Suppressor macrophage (primary cell): ENCODE results near the gene PFDN2.
A peak's percentile ranks its signal among the peaks of the same experiment; 100 is the strongest.

Experiments used
- DNase-seq, 4 experiments: peaks; one replicate each; pipeline ENCODE4 v3.0.0-alpha.2; 2020 to 2022
- total RNA-seq, 17 experiments: gene quantifications; one replicate each; lab custom pipeline; 2026; ENCODE audit warnings: mixed read lengths in 6 of 17, inconsistent platforms in 3 of 17; lab: John Stamatoyannopoulos, UW

Gene PFDN2, protein sequence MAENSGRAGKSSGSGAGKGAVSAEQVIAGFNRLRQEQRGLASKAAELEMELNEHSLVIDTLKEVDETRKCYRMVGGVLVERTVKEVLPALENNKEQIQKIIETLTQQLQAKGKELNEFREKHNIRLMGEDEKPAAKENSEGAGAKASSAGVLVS
- 4.1 to 23.2 (median 11.5) reads per million in 17 experiments for total RNA-seq

DNA sequence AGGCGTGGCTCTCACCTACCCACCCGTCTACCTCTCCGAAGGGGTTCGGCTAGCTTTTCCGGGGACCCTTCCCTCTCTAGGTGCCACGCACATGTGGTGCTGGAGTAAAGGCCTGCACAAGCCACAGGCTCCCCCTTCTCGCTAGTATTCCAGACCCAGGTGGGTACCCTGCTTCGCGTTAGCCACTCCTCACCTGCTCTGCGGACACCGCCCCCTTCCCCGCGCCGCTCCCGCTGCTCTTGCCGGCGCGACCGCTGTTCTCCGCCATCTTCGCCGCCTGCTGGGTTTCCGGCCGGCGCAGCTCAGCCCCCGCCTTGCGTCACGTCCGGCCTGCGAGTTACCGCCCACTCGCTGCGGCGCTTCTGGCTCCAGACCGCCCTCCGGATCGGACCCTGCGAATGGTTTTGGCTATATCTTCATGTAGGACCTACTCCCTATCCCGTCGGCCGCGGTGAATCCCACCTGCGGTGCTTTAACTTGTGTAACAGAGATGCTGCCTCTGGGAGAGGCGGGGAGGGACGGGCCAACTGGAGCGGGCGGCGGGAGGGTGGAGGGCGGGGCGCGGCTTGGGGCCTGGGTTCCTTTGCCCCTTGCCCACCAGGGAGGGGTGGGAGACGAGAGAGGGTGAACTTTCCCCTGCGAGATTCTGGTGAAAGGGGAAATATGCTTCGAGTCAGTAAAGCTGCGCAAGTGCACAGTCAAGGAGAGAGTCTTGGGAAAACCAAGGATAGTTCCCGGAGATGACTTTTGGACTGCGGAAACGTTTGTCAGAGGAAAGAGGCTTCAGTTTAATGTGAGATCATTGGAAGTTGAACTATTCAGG, at the start of gene PFDN2, which contains the start of gene NIT1:
PFDN2 (minus strand) TSS at position 279 of the 823 bp plus-strand sequence; CDS start at position 268, 11 bp downstream.
NIT1 (plus strand) TSS at position 347 of the 823 bp plus-strand sequence; CDS start at position 419, 72 bp downstream.
- DNase-seq = peak; percentile 88 to 96 (median 94)

DNA sequence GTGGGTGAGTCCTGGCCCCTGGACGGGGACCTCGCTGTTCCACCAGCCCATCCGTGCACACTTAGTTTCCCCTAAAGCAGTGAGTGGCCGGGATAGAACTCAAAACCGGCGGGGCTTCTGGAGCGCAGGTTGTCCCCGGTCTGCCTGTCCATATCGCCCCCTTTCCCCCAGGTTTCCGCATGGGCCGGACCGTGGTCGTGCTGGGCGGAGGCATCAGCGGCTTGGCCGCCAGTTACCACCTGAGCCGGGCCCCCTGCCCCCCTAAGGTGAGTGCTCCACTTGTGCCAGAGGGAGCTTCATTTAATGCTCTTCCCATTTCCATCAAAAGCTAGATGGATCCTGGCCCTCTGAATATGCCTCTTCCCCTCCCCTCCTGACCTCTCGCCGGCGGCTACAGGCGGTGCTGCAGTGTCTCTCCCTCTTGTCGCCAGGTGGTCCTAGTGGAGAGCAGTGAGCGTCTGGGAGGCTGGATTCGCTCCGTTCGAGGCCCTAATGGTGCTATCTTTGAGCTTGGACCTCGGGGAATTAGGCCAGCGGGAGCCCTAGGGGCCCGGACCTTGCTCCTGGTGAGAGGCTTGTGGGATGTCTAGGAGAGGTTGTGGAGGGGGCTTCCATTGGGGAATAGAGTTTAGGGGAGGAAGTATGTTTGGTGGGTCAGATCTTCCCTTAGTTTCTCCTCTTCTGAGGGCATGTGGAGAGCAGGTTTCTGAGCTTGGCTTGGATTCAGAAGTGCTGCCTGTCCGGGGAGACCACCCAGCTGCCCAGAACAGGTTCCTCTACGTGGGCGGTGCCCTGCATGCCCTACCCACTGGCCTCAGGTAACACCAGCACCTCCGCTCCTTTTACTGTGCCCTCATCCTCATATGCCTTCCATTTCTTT, 49.1 kb upstream of the PFDN2 start:
- no peak for DNase-seq

DNA sequence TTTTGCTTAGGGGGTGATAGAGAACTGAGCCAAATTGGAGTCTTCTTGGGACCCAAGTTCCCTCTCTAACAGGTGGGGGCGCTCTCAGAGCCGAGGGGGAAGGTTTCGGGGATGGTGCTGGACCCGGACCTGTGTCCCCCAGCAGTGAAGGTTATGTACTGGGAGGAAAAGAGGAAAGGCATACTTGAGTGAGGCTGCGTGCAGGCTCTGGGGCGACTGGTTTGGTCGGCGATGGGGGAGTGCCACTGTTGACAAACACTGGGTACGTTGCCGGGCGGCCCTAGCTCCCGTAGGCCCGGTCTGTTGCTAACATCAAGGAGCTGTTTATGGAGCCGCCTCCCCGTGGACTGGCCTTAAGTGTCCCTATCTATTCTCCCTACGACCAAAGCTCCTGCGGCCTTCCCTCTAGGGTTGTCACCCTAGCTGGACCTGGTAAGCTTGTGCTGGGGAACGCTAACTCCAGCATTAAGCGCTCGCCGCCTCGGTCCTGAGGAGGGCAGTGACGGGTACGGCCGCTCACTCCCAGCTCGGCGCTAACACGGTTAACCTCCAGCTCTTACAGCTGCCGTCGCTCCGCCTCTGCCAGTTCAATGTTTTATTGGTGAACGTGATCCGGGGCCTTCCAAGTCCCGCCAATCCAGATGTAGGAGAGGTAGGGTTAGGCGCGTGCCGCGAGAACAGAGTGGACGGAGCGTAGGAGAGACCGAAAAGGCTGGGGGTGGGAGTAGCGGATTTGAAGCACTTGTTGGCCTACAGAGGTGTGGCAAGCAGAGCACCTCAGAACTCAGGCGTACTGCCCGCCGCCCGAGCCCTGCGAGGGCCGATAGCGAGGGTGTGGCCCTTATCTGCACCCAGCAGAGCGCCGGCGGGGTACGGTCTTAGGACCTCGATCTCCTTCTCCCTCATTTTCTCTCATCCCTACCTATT, 48.2 kb upstream of the PFDN2 start, which contains the start of gene PPOX:
PPOX (plus strand) TSS at position 685 of the 927 bp plus-strand sequence. CDS start 422 bp downstream, outside the sequence.
- DNase-seq = peak; percentile 95 to 98 (median 96)

DNA sequence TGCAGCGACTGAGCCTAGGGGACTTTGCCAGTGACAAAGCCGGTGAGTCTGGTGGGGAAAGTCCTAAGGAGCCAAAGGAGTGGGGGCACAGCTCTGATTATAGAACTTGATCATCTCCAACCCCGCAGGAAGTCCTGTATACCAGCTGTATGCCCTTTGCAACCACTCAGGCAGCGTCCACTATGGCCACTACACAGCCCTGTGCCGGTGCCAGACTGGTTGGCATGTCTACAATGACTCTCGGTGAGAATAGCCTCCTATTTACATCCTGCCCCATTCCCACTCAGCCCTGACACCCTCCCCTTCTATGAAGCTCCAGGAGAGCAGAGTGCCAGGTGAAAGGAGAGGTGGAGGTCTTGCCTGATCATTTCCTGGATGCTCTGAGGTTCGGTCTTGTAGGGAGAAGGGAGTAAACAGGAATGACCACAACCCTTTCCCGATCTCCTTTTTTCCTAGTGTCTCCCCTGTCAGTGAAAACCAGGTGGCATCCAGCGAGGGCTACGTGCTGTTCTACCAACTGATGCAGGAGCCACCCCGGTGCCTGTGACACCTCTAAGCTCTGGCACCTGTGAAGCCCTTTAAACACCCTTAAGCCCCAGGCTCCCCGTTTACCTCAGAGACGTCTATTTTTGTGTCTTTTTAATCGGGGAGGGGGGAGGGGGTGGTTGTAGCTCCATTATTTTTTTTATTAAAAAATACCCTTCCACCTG, 47.2 kb upstream of the PFDN2 start:
- no peak for DNase-seq

DNA sequence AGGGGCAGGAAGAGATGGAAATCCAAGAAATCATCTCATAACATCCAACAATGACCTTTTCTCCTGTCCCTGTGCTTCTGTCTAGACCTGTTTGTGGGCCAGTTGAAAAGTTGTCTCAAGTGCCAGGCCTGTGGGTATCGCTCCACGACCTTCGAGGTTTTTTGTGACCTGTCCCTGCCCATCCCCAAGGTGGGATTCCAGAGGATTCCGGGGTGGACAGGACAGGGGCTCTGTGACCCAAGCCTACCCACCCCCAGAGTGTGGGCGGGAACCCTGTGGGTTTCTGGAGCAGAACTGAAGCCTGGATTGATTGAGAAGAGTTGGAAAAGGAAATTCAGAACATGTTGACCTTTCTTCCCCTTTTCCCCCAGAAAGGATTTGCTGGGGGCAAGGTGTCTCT, 46.0 kb upstream of the PFDN2 start:
- DNase-seq = no peak

DNA sequence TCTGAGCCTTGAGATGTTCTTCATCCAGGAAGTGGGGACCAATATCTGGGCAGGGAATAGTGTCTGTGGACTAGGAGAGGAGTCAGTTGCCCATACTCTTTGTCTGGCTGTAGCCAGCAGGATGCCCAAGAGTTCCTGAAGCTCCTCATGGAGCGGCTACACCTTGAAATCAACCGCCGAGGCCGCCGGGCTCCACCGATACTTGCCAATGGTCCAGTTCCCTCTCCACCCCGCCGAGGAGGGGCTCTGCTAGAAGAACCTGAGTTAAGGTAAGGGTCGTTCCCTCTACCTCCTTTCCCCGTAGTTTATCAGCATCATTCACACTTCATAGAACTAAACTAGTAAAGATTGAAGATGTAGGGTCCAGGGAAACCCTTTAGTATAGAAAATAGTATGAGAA, 45.0 kb upstream of the PFDN2 start:
- no peak for DNase-seq

DNA sequence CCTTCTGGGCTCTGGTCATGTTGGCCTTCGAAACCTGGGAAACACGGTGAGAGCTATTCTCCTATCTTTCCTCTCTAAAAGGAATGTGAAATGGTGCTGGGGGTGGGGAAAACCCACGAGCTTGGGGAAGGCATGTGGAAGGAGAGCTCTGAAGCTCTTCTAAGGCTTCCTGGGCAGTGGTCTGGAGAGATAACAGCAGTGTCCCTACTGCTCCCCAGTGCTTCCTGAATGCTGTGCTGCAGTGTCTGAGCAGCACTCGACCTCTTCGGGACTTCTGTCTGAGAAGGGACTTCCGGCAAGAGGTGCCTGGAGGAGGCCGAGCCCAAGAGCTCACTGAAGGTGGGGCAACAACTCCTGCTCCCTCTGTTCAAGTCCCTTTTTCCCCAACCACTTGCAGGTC, 44.2 kb upstream of the PFDN2 start:
- no peak for DNase-seq

DNA sequence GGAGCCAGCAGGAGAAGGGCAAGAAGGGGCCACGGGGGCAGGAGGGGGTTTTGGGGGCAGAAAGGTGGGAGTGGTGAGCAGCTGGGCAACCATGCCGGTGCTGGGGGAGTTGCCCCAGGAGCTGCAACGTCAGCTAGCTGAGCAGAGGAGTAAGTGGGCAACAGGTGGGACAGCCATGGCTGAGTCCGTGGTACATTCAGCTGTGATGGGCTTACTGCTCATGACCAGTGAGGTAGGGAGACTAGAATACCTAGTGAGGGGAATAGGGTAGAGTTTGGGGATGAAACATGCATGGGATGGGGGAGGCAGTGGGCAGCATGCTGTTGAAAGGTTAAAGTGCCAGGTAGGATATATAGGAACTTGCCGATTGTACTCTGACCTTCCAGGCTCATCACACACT, 43.8 kb upstream of the PFDN2 start:
- no peak for DNase-seq

DNA sequence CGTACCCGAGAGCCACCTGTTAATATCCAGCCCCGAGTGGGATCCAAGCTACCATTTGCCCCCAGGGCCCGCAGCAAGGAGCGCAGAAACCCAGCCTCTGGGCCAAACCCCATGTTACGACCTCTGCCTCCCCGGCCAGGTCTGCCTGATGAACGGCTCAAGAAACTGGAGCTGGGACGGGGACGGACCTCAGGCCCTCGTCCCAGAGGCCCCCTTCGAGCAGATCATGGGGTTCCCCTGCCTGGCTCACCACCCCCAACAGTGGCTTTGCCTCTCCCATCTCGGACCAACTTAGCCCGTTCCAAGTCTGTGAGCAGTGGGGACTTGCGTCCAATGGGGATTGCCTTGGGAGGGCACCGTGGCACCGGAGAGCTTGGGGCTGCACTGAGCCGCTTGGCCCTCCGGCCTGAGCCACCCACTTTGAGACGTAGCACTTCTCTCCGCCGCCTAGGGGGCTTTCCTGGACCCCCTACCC, 42.9 kb upstream of the PFDN2 start:
- DNase-seq = no peak

DNA sequence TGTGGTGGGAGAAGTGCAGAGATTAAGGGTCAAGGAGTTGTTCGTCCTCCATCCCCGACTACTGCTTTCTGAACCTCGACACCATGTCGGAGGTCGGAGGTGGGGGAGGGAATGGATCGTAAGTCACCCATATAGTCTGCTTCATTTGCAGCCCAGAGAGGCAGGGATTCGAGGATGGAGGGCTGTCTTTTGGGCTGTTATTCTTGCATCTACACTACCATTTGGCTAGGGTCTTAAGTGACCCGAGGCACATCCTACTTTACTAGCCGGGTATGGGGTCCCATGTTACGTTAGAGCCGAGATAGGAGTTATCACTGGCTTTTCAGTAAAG, 42.0 kb upstream of the PFDN2 start:
- no peak for DNase-seq

DNA sequence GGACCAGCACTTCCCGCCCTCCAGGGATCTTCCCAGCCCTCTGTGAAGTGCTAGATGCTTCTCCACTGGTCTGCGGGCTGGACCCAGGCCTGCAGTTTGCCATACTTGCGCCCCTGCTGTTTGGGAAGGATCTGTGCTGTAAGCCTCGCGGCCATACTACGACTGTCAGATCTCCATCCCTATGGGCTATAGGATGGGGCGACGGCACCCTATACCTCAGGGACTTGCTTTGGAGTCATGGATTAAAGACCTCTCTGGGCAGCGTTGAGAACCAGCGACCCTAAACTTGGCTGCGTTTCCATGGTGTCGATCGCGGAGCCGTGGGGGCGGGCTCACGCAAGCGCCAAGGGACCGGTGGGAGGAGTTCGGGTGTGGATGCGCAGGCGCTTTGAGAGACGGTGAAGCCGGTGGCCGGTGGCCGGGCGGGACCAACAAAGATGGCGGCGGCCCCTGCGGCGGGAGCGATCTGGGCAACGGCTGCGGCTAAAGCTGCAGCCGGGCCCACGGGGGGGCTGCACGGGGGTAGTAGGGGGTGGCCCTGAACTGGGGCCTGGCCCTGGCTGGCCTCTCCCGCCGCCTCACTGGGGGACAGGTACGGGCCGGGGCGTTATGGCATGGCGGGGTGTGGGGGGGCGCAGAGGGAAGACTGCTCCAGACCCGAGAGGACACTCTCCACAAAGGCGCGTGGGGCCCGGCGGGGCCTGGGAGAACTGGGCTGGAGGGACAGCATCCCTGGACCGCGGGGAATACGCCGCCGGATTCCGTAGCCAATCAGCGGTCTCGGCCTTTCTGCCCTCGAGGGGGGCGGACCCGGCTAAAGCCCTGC, 41.5 kb upstream of the PFDN2 start, which contains the start of gene USP21:
USP21 (plus strand) TSS at position 414 of the 826 bp plus-strand sequence. CDS start 1,141 bp downstream, outside the sequence.
- peak; percentile 91 to 97 (median 94) for DNase-seq

DNA sequence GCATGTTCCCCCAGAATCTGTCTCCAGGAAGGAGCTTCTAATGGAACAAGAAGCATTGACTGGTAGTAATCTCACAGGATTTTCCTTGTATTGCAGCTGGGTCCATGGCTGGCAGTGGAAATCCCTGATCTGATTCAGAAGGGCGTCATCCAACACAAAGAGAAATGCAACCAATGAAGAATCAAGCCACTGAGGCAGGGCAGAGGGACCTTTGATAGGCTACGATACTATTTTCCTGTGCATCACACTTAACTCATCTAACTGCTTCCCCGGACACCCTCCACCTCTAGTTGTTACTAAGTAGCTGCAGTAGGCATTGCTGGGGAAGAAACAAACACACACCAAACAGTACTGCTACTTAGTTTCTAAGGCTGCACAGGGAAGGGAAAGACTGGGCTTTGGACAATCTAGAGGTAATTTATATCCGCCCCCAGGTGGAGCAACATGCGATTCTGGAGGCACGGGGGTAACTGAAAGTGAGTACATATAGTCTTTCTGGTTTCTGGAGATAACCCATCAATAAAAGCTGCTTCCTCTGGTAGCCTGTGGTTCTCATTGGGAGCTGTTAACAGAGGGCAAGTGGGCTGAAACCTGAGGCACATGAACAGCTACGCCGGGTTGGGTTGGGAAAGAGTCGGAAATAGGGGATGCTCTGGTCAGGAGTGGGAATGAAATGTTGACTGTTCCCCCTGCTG, 40.6 kb upstream of the PFDN2 start:
- DNase-seq = no peak

DNA sequence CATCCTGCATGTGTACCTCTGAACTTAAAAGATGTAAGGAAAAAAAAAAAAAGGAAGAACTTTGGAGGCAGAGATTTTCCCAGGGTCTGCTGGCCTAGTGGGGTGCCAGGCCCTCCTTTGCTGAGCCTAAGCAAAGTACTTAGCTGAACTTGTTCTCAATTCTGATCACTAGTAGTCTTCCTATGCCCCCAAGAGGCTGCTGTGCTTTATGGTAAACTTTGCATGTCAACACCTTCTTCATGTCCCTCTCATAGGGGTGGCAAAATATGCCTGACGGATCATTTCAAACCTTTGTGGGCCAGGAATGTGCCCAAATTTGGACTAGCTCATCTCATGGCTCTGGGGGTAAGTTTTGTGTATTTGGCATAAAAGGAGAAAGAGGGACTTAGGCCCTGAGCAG, 40.0 kb upstream of the PFDN2 start:
- DNase-seq = no peak

DNA sequence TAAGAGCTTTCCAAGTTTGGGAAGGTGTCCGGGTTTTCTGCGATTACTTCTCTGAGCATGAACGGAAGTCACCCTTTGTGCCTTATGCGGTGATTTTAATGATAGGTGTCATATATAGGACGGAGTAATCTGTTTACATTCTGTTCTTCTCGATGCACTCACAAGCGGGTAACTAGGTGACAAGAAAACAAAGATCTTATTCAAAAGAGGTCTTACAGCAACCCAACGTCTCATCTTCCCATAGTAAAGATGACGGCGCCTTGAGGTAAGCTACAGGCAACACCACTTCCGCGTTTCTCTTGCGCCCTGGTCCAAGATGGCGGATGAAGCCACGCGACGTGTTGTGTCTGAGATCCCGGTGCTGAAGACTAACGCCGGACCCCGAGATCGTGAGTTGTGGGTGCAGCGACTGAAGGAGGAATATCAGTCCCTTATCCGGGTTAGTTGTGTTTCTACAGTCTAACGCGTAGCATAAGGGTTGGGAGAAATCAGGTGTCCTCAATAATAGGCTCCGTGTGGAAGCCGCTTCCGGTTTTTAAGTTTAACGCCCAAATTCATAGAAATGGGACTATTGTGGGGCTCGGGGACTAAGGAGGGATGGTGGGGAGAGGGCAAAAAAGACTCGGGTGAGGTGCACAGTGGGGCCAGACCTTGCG, 36.0 kb upstream of the PFDN2 start, which contains the start of gene UFC1:
UFC1 (plus strand) TSS at position 297 of the 656 bp plus-strand sequence; CDS start at position 317, 20 bp downstream.
- DNase-seq = peak; percentile 86 to 94 (median 92)

DNA sequence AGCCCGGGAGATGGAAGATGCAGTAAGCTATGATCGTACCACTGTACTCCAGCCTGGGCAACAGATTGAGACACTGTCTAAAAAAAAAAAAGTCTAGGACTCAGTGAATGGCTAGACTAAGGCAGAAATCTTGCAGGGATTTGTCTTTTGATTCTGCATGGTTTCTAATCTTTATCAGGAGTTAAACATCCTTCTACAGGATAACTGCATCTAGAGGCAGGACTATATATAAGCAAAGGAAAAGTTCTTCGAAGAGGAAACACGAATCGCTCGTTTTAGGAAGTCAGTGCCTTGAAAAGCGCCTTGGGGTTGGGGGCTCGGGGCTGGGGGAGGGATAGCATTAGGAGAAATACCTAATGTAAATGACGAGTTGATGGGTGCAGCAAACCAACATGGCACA, 35.3 kb upstream of the PFDN2 start:
- peak in 1 of 4 experiments; percentile 27 for DNase-seq

DNA sequence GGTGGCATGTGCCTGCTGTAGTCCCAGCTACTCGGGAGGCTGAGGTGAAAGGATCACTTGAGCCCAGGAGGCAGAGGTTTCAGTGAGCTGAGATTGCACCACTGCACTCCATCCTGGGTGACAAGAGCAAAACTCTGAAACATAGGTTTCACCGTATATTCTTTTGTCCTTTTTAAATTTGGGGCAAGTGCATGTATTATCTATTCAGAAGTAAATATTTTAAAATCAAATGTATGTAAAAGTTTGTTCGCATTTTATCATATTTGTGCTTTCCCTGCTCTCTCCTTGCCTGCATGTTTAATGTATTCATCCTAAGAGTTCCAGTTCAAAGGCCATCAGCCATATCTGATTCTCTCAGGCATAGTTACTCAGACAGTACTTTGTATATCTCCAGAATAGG, 28.0 kb upstream of the PFDN2 start:
- DNase-seq = no peak

DNA sequence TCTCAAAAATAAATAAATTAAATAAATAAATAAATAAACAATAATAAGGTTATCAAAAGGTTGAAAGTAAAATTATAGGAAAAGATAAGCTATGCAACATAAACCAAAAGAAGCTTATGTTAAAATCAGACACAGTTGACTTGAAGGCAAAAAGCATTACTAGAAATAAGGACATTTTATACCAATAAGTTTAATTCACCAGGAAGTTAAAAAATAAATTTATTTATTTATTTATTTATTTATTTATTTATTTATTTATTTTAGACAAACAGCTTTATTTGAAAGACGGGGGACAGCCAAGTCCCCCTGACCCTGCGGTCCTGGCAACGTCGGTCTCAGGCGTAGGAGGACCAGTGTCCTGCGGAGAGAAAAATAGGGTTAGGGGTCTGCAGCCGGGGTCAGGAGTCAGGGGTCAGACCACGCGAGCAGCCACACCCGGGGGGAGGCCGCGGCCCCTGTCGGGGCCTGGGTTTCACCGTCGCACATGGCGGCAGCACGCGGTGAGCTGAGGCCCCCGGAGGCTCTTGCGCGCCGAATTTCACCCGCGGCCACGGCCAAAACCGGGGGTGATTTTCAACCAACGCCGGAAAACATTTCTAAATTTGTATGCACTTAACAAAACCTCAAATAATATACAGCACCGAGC, 23.0 kb upstream of the PFDN2 start:
- DNase-seq = no peak

DNA sequence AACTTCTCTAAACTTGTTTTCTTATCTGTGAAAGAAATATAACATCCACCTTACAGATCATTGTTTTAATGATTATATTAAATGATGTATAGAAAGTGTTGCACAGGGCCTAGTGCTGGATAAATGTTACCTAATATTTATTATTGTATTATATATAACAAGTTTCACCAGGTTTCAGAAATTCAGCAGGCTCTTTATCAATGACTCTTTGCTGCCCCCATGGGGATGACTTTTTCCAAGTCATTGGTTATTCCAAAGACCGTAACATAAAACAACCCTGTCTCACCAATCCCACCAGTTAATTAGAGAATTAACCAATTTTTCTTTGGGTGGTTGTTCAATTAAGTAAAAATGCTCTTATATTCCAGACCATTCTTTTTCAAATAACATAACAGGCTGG, 21.9 kb upstream of the PFDN2 start:
- DNase-seq = peak; percentile 67 to 81 (median 74)
